ENCODE results near the gene CNTN6.
"Not testable (repeated sequence)": the region's sequence is repeated elsewhere in the genome, so short reads cannot be mapped to it uniquely, and the experiment has no call there.

CNTN6 gene

GRCh38 chr3:1292571-1293071, 199.8 kb downstream of the CNTN6 start:
- DNase-seq, result no peak

GRCh38 chr3:1294586-1294985, 201.8 kb downstream of the CNTN6 start:
- no peak for DNase-seq

DNA sequence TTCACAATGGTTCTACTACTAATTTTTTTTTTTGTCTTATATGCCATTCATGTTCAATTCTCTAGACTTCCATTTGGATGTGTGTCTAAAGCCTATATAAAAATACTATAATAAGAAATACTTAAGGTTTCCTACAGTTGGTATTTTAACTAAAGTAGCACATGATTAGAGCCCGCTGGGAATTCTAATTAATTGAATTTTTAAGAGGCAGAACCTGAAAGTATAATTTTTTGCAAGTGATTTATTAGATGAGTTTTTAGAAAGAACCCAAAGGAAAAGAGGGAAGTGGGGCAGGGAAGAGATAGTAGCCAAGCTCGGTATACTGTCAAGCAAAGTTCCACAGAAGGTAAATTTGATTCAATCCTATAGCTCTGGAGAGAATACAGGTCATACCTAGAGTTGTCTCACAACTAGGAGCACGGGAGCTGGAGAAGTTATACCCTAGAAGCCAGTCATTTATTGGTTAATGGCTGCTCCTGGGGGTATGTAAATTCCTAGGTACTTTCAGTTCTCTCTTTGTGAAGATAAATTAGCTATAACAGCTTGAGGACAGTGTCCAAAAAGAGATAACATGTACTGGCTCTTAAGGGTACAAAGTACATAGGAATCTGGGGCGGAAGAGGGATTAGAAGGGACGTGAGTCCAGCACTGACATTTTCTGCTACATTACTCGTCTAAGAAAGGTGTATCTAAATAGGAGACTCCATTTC, 225.6 kb downstream of the CNTN6 start:
- no peak for DNase-seq

GRCh38 chr3:1326546-1326945, 233.7 kb downstream of the CNTN6 start:
- no peak for DNase-seq

- no peak for DNase-seq
These were observed 237.3 kb downstream of the CNTN6 start for GRCh38 chr3:1330107-1330506.

- DNase-seq, result no peak
These were observed 253.6 kb downstream of the CNTN6 start for GRCh38 chr3:1346386-1346785.

GRCh38 chr3:1348547-1348946, 255.7 kb downstream of the CNTN6 start:
- DNase-seq, result no peak

- DNase-seq, result no peak
These were observed 258.1 kb downstream of the CNTN6 start for GRCh38 chr3:1350885-1351284.

DNA sequence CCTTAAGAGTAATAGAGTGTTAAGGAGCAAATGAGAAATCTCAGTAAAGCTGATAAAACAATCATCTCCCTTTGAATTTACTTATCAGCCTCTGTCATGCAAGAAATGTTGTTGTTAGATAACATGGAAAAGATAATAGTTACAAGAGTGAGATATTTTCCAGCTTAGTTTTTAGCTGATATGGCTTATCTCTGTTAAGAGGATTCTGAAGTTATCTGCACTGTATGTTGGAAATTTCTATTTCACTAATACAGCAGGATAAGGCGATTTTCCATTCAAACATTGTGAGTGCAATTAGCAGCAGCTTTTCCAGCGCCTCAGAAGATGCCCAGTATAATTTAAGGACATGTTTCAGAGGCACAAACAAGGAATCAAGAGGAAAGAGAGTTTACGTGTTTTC, 262.9 kb downstream of the CNTN6 start:
- DNase-seq, result no peak

GRCh38 chr3:1356101-1356500, 263.3 kb downstream of the CNTN6 start:
- DNase-seq, result no peak

DNA sequence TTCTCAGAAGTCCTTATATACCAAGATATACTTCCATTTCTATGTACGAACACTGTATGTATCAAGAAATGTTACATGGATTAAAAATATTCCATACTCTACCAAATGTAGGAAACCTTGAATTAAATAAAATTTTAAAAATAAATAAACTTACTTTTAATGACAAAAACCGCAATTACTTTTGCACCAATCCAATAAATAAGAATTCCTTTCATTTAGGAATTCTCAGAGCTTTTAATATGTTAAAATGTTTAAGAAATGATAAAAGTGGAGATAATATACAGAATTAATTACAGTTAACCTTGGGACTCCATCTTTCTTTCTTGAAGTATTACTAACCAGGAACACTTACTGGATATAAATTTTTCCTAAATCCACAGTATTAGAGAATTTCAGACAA, 272.7 kb downstream of the CNTN6 start:
- no peak for DNase-seq

DNA sequence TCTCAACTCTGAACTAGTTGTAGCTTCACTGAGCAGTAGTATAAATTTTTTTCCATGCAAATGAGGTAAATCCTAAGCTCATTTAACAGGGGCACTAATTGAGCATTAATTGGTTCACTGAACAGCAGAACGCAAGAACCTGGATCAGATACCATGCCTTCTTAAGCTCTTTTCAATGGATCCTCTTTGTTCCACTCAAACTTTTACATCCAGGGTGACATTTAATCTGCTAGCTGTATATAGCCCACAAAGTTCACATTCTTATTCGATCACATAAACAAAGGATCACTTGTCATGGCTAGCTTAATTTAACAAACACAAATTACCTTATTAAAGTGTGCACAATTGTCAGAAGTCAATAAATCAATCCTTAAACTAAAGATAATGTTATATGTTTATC, 281.6 kb downstream of the CNTN6 start:
- DNase-seq, result no peak

DNA sequence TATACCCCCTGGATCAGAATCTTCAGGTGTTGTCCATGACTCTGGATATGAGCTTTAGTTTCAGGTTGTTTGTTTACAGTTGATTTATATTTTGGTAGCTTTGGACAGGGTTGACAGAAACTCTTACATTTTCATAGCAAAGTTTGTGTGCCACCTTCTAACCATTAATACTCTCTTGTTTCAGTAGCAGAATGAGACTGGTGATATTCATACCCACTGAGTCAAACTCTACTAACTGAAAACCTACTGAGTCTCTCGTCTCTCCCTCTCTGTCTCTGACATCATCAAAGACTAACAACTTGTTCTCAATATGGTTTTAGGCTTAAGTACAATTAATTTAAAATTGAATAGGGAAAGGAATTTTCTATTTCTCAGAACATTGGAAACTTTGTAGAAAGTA, 282.3 kb downstream of the CNTN6 start:
- DNase-seq, result no peak

GRCh38 chr3:1380926-1381646, 288.3 kb downstream of the CNTN6 start:
- DNase-seq, result no peak

DNA sequence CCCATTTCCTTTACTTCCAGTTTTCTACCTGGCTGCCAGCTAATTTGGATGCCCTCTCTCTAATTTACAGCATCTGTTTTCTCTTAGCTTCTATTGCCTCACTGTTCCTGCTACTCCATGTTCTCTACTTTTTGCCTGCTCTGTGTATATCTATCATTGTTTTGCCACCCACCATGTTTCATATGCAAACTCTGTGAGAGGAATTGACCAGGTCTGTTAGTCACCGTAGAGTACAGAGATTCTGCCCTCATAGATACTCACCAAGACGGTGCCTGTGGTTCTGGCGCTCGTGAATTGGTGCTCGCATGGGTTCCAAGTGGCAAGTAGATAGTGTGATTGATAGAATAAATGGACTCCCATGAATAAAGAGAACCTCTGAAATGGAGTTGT, 288.8 kb downstream of the CNTN6 start:
- no peak for DNase-seq

GRCh38 chr3:1387396-1387905, 294.6 kb downstream of the CNTN6 start:
- DNase-seq, result not testable (repeated sequence)

DNA sequence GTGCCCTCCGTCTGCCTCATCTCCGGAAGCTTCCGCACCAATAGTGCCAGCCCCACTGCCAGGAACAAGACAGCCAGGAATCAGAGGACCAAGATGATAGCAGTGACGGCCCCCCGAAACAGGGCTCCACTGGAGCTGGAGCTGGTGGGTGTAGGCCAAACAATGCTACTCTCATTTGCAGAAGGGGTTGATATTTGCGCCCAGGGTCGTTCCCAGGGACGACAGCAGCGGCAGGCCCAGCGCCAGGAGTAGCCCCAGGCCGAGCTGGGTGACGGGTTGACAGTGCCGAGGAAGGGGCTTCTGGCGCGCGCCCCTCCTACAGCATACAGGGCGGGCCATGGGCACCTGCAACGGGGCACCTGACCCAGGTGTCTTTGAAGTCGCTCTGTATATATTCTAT, 301.4 kb downstream of the CNTN6 start:
- no peak for DNase-seq

DNA sequence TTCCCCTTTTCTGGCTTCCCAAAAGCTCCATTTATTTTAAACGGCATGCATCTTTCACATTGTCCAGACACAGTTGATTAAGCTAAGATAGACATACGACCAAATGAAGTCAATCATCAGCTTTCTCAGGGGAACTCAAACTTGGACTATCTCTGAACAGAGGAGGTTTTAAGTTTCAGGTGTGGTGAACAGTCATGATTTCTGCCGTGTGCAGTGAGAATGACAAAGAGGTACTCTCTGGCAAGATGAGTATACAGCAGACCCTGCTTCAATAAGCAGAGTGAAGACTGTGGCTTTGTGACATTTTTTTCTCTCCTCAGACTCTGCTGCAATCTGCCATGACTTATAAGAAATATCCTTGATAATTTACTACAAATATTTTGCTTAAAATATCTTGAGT, 307.7 kb downstream of the CNTN6 start:
- no peak for DNase-seq

GRCh38 chr3:1404270-1404962, 311.6 kb downstream of the CNTN6 start:
- DNase-seq, result no peak

GRCh38 chr3:1406250-1406649, 313.4 kb downstream of the CNTN6 start:
- DNase-seq, result no peak

GRCh38 chr3:1421577-1421976, 328.8 kb downstream of the CNTN6 start:
- DNase-seq, result no peak

DNA sequence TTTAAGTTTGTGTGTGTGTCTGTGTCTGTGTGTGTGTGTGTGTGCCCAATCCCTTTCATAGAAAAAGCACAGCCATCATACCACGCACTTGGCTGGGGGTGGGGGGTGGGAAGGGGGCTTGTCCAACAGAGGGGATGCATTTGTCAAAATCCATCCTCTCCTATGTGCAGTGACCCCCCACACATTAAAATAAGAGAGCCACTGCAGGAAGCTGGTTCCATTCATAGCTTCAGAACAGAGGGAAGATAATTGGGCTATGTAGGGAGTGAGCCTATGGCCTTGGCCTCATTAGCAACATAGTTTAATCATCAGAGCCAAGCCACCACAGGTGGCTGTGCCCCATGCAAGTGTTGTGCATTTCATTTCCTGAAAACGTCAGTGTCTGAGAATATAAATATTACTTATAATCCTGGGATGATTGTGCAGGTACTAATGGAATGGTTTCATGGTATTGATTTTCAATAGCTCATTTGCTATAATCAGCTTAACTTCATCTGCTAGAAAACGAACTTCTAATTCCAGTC, 330.8 kb downstream of the CNTN6 start:
- DNase-seq, result no peak

- no peak for DNase-seq
These were observed 346.6 kb downstream of the CNTN6 start for GRCh38 chr3:1439395-1439794.

All from stimulated activated CD4-positive, alpha-beta T cell treated with anti-CD3 and anti-CD28 coated beads, Interleukin-4, amount 100 ng/mL, for 1 hour (primary cell).